ENCODE measurements around the gene TVP23B. TPM values are rescaled to one million over a fixed set of nuclear protein-coding genes. Genes with fewer than 3 reads are reported as not detected.

The TVP23B gene
- total RNA-seq, 1 donor from 2014 or later: 36.8 TPM

DNA sequence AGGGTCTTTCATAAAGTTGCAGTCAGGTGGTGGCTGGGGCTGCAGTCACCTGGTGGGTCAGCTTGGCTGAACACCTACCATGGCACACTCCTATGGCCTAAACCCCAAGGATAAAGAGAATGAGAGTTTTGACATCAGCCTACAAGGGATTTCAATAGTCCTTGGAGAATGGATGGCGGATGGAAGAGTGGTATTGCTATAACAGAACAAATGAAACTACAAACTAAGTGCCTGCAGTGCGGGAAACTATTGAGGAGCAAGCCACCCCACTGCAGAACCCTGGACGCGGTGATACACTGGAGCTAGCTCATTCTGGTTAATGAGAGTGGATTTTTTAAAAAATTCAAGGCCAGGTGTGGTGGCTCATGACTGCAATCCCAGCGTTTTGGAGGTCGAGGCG lies 74.0 kb downstream of the TVP23B start:
- Histone ChIP-seq H3K4me3 (no peak overlapping the region), H3K27ac (no peak overlapping the region), H3K9me3 (no peaks in the 10 kb centered on the region), H3K36me3 (no peaks in the 10 kb centered on the region), H3K27me3 (ENCODE audit: low read depth) (no peaks in the 10 kb centered on the region), H3K4me1 (peaks cover 34% of the 10 kb centered on the region)
- DNase-seq (no peak), ATAC-seq (no peak)
- intact Hi-C loops (cut with DNase I): no loop called here
- TF ChIP-seq, protein P1, sequence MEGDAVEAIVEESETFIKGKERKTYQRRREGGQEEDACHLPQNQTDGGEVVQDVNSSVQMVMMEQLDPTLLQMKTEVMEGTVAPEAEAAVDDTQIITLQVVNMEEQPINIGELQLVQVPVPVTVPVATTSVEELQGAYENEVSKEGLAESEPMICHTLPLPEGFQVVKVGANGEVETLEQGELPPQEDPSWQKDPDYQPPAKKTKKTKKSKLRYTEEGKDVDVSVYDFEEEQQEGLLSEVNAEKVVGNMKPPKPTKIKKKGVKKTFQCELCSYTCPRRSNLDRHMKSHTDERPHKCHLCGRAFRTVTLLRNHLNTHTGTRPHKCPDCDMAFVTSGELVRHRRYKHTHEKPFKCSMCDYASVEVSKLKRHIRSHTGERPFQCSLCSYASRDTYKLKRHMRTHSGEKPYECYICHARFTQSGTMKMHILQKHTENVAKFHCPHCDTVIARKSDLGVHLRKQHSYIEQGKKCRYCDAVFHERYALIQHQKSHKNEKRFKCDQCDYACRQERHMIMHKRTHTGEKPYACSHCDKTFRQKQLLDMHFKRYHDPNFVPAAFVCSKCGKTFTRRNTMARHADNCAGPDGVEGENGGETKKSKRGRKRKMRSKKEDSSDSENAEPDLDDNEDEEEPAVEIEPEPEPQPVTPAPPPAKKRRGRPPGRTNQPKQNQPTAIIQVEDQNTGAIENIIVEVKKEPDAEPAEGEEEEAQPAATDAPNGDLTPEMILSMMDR (IDR thresholded peaks at IDR 0.05): no peak

DNA sequence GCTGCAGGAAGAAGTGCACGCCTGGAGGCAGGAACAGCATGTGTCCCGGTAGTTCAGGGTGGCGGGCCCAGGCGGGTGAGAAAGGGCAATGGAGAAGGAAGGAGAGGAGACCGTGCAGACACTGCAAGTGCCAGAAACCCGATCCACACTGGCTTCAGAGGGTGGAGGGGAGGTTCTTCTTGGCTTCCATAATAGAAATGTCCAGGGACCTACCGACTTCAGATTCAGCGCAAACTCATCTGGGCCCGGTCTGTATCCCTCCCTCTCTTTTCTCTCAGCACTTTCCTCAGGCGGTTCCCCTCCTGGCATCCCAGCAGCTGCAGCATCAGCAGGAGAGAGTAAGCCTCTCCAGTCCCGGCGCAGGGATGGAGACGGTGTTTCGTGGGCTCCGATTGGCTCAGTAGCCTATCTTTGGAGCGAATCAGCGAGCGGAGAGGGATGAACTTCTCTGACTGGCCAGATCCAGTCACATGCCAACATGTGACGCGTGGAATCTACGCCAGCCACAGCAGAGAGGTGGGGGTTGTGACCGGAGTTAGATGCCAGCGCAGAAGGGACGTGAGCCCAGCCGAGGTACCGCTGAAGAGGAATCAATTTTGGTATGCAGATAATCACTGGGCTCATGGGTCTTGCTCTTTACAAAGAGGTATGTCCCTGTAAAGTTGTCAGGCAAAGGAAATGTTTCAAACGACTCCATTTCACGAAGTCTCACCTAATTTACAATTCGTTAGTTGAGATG lies 75.0 kb downstream of the TVP23B start:
- ATAC-seq (peak; percentile 94), DNase-seq (peak; percentile 92)
- no peaks in the 10 kb centered on the region for H3K9me3 ChIP-seq
- no peaks in the 10 kb centered on the region for H3K36me3 ChIP-seq
- peaks cover 44% of the 10 kb centered on the region for H3K4me1 ChIP-seq
- TF ChIP-seq, protein P1 (IDR thresholded peaks at IDR 0.05): no peak
- peak overlapping the region; percentile 66 for H3K27ac ChIP-seq
- no peaks in the 10 kb centered on the region for H3K27me3 ChIP-seq (ENCODE audit: low read depth)
- peak overlapping the region; percentile 65 for H3K4me3 ChIP-seq
- intact Hi-C loops (cut with DNase I): no loop called here

Other genes with a start within 250 kb of the TVP23B start
- not detected for gene TBC1D28, start 136.8 kb upstream of the TVP23B start, total RNA-seq
- gene FOXO3B, start 98.9 kb upstream of the TVP23B start, total RNA-seq: 1.9 TPM
- 0.27 TPM for gene FBXW10, start 37.1 kb upstream of the TVP23B start, total RNA-seq
- 23.6 TPM for gene PRPSAP2, start 76.9 kb downstream of the TVP23B start, total RNA-seq
- gene SLC5A10, start 171.0 kb downstream of the TVP23B start, total RNA-seq: not detected
- 5.8 TPM for gene FAM83G, start 223.6 kb downstream of the TVP23B start, total RNA-seq